ENCODE data around the gene ESR1.
"Not testable (repeated sequence)": the region's sequence is repeated elsewhere in the genome, so short reads cannot be mapped to it uniquely, and the experiment has no call there.

The ESR1 gene

DNA sequence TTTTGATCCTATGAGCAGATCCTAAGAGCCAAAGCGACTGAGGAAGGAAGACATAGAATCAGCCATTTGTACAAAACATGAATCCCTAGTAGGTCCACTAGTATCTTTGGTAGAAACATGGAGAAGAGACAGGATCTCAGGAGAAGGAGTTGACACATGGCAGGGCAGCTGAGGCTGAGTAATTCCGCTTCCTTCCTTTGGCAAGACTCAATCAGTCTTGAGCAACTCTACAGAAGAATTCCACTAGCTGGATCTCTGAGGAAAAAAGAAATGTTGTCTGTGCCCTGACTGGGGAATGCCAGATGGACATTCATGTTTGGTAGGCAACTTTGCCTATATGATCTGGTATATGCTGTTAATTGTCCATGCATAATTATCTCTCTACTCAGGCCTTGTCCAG is 35.3 kb downstream of the ESR1 start:
- no peak for DNase-seq
- no peaks in the 10 kb centered on the region for H3K27me3 ChIP-seq (replicated peaks)
- in situ Hi-C loops (cut with HindIII; ENCODE audit: low pct_ligation_motif_present, low sequenced_read_pairs): no loop called here
- no peaks in the 10 kb centered on the region for H3K36me3 ChIP-seq (replicated peaks)
- H3K27ac ChIP-seq: no peak overlapping the region
- no peak overlapping the region for H3K4me3 ChIP-seq (ENCODE audit: low read depth, low read length)
- TF ChIP-seq, protein P1, sequence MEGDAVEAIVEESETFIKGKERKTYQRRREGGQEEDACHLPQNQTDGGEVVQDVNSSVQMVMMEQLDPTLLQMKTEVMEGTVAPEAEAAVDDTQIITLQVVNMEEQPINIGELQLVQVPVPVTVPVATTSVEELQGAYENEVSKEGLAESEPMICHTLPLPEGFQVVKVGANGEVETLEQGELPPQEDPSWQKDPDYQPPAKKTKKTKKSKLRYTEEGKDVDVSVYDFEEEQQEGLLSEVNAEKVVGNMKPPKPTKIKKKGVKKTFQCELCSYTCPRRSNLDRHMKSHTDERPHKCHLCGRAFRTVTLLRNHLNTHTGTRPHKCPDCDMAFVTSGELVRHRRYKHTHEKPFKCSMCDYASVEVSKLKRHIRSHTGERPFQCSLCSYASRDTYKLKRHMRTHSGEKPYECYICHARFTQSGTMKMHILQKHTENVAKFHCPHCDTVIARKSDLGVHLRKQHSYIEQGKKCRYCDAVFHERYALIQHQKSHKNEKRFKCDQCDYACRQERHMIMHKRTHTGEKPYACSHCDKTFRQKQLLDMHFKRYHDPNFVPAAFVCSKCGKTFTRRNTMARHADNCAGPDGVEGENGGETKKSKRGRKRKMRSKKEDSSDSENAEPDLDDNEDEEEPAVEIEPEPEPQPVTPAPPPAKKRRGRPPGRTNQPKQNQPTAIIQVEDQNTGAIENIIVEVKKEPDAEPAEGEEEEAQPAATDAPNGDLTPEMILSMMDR (IDR thresholded peaks at IDR 0.05; ENCODE audit: low read depth, low read length, missing control alignments): no peak

DNA sequence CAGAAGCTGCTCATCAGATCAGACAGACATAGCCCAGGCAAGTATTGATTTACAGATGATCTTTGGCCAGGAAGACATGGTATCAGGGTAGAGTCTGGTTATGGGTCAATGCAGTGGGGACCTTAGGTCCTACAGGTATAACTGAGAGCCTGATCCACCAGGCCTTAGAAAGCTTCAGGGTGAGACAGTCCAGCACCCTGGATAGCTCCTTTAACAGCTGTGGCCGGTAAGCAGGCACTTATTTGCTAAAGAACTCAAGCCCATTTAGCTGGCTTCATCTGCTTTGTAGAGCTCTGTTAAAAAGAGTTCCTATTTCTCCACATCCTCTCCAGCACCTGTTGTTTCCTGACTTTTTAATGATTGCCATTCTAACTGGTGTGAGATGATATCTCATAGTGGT is 39.6 kb downstream of the ESR1 start:
- in situ Hi-C loops (cut with HindIII; ENCODE audit: low pct_ligation_motif_present, low sequenced_read_pairs): no loop called here
- TF ChIP-seq, protein P1 (IDR thresholded peaks at IDR 0.05; ENCODE audit: low read depth, low read length, missing control alignments): no peak
- DNase-seq: peak; percentile 54

DNA sequence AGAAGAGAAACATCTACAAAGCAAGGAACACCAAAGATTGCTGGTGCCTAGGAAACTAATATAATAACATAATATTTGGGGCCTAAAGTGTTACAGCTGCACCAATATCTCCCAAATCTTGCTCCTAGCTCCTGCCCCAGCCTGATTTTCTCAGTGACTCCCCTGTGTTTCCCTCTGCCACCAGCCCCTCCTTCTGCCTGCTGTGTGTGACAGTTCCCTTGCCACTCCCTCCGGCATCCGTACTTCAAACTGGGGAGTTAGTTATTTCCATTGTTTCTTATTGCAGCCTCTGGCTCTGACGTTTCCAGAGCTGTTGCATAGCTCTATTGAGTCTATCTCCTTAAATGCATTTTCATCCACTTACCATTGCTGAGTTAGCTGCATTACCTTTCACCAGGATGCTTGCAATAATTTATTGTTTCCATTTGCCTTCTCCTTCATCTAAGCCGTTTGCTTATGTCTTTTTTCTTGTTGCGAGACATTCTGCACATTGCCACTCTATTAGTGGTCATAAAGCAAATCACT is 43.1 kb downstream of the ESR1 start:
- DNase-seq: no peak
- Histone ChIP-seq H3K36me3 (replicated peaks) (no peaks in the 10 kb centered on the region), H3K4me3 (ENCODE audit: low read depth, low read length) (no peak overlapping the region), H3K27me3 (replicated peaks) (no peaks in the 10 kb centered on the region), H3K27ac (no peak overlapping the region)
- TF ChIP-seq, protein P1 (IDR thresholded peaks at IDR 0.05; ENCODE audit: low read depth, low read length, missing control alignments): no peak
- in situ Hi-C loops (cut with HindIII; ENCODE audit: low pct_ligation_motif_present, low sequenced_read_pairs): no loop called here

More for the DNA sequence above, 39.6 kb downstream of the ESR1 start:
- Histone ChIP-seq H3K36me3 (replicated peaks) (no peaks in the 10 kb centered on the region), H3K4me3 (ENCODE audit: low read depth, low read length) (no peak overlapping the region), H3K27me3 (replicated peaks) (no peaks in the 10 kb centered on the region), H3K27ac (no peak overlapping the region)

DNA sequence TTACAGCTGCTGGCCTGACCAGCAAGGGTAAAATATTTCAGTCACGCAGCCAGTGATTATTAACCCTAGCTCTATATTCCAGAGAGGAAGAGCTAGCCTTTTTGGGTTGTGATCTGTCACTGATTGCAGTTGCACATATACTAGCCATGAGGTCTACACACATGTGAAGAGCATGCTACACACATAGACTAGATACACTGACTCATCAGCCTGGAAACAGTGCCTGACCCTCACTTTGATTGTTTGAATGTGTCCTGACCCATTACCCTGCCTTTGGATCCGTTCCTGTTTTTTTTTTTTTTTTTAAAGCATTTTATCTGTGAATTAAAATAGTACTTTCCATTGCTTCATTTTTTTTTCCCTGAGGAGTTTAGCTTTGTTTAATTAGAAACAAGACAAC is 50.8 kb downstream of the ESR1 start:
- DNase-seq: no peak
- no peak overlapping the region for H3K4me3 ChIP-seq (ENCODE audit: low read depth, low read length)
- no peaks in the 10 kb centered on the region for H3K36me3 ChIP-seq (replicated peaks)
- in situ Hi-C loops (cut with HindIII; ENCODE audit: low pct_ligation_motif_present, low sequenced_read_pairs): no loop called here
- TF ChIP-seq, protein P1 (IDR thresholded peaks at IDR 0.05; ENCODE audit: low read depth, low read length, missing control alignments): no peak
- no peaks in the 10 kb centered on the region for H3K27me3 ChIP-seq (replicated peaks)
- H3K27ac ChIP-seq: no peak overlapping the region

DNA sequence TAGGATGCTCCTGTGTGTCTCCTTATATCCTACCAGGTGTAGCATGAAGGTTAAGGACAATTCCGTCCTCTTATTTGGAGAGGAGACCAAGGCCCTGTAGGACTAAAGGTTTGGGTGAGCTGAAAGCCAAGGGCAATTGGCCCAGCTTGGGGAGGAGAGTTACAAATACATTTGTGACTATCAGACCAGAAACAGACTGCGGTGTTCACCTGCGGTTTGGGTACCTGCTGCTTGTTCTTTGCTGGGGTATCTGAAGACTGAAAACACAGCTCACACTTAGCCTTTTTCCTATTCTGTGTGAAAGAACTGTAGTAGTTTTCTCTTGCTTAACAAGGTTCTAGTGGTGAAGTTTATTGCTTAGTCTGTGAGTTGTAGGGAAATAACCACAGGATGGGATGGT is 55.0 kb downstream of the ESR1 start:
- H3K4me3 ChIP-seq (ENCODE audit: low read depth, low read length): no peak overlapping the region
- TF ChIP-seq, protein P1 (IDR thresholded peaks at IDR 0.05; ENCODE audit: low read depth, low read length, missing control alignments): no peak
- no peaks in the 10 kb centered on the region for H3K27me3 ChIP-seq (replicated peaks)
- DNase-seq: no peak
- in situ Hi-C loops (cut with HindIII; ENCODE audit: low pct_ligation_motif_present, low sequenced_read_pairs): no loop called here
- no peaks in the 10 kb centered on the region for H3K36me3 ChIP-seq (replicated peaks)
- H3K27ac ChIP-seq: no peak overlapping the region

DNA sequence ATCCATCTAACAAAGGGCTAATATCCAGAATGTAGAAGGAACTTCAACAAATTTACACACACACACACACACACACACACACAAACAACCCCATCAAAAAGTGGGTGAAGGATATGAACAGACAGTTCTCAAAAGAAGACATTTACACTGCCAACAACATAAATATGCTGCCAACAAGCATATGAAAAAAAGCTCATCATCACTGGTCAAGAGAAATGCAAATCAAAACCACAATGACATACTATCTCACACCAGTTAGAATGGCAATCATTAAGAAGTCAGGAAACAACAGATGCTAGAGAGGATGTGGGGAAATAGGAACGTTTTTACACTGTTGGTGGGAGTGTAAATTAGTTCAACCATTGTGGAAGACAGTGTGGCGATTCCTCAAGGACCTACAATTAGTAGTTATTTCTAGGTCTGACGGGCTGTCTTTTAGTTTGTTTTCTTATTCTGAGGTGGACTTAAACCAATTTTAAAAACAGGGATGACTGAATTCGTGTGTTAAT is 59.9 kb downstream of the ESR1 start:
- in situ Hi-C loops (cut with HindIII; ENCODE audit: low pct_ligation_motif_present, low sequenced_read_pairs); H3K4me3 ChIP-seq (ENCODE audit: low read depth, low read length); H3K36me3 ChIP-seq (replicated peaks); H3K27ac ChIP-seq; DNase-seq; H3K27me3 ChIP-seq (replicated peaks): not testable (repeated sequence)

Measured in brain microvascular endothelial cell (primary cell).